Panc1 (cell line): ENCODE results near the gene MSRB1.

Source experiments
- SIN3A ChIP-seq: IDR thresholded peaks from 2 replicates; pipeline ENCODE4 v1.6.1; 2012; ENCODE audit warnings: low read depth, mild to moderate bottlenecking, low read length, moderate library complexity, borderline replicate concordance; ENCODE audit not compliant: insufficient read depth
- TF ChIP-seq, protein P1 (sequence below): fragments of 450-650 bp; IDR thresholded peaks from 2 replicates; pipeline ENCODE4 v1.5.1; 2017; ENCODE audit warnings: mild to moderate bottlenecking

DNA sequence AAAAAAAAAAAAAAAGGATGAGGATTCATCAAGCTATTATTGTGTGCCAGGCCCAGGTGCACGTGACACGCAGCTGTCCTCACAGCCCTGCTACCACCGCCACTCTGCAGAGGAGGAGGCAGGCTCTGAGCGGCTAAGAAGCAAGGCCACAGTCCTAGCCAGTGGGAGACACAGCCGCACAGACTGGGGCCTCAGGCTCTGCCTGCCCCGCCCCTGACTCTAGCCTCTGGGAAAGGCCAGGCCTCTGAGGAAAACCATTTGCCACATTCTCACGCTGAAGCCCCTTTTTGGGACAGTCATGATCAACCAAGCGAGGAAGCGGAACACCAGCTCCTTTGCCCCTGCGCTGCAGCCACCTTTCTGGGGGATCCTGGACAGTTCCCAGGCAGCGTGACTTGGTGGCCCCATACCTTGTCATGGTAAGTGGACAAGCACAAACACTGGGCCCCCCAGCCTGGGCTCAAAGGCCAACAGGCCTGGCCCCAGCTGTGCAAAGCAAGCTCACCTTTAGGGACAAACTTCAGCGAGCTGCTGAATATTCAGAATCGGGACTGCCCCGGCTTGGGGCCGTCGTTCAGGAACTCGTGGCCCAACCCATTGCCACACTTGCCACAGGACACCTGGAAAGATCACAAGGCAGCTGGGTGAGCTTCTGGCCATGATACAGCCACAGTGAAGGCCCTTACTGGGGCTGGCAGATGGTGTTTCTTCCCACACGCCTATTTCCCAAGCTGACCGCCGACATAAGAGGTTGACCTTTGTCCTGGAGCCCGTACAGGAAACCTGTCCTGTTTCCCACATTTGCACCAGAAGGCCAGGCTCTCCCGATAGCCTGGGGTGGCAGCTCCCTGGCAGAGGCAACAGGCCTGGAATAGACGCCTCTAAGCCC, 2.5 kb downstream of the MSRB1 start:
- TF ChIP-seq, protein P1, sequence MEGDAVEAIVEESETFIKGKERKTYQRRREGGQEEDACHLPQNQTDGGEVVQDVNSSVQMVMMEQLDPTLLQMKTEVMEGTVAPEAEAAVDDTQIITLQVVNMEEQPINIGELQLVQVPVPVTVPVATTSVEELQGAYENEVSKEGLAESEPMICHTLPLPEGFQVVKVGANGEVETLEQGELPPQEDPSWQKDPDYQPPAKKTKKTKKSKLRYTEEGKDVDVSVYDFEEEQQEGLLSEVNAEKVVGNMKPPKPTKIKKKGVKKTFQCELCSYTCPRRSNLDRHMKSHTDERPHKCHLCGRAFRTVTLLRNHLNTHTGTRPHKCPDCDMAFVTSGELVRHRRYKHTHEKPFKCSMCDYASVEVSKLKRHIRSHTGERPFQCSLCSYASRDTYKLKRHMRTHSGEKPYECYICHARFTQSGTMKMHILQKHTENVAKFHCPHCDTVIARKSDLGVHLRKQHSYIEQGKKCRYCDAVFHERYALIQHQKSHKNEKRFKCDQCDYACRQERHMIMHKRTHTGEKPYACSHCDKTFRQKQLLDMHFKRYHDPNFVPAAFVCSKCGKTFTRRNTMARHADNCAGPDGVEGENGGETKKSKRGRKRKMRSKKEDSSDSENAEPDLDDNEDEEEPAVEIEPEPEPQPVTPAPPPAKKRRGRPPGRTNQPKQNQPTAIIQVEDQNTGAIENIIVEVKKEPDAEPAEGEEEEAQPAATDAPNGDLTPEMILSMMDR = no peak
- TF ChIP-seq SIN3A = no peak
